ENCODE results near the gene USP31. TPM values are rescaled to one million over a fixed set of nuclear protein-coding genes. Genes with fewer than 3 reads are reported as not detected.

Gene USP31
- total and polyA plus RNA-seq, 2 of the 13 experiments (the other 11 are each of a cell fraction or from before 2014, with no cell fraction given) = 22.5 to 23.3 TPM

DNA sequence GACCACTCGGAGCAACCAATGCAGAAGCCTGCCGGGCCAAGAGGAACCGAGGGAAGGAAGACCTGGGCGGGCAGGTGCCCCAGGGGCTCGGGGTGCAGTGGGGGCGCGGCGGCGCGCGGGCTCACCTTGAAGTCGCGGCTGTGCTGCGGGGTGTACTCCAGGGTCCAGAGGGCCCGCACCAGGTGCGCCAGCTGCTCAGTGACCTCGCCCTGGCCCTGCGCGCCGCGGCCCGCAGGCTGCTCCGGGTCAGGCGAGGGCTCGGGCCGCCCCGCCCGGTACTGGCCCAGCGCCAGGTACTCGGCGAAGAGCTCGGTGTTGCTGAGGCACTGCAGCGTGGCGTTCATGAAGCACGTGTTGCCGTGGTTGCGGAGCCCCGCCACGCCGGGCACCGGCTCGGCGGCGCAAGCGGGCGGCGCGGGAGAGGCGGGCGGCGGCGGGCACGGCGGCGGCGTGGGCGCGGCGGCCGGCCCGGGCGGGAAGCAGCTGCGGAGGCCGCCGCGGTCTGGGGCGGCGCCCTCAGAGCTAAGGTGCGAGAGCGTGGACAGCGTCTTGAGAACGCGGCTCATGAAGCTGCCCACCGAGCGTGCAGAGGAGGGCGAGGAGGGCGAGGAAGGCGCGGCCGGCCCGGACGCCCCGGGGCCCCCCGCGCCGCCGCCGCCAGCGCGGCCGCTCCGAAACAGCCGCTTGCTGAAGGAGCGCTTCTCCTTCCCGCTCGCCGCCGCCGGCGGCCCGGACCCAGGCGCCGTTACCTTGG, 562 bp downstream of the USP31 start (continued):
- TF ChIP-seq YEATS2 (CRISPR knock-in tag; IDR thresholded peaks at IDR 0.05; ENCODE audit: borderline replicate concordance) (no peak; the same call in 1 of the 2 replicates), ZNF776 (CRISPR knock-in tag; IDR thresholded peaks at IDR 0.05) (no peak), HOXD1 (CRISPR knock-in tag; IDR thresholded peaks at IDR 0.05) (peak; percentile 48; the same call in 1 of the 2 replicates), DNMT3B (CRISPR knock-in tag; conservative IDR thresholded peaks at IDR 0.05) (no peak), PRMT3 (CRISPR knock-in tag; IDR thresholded peaks at IDR 0.05; ENCODE audit: borderline replicate concordance, low read depth) (peak; percentile 78; the same call in 1 of the 2 replicates), ZSCAN29 (CRISPR knock-in tag; conservative IDR thresholded peaks at IDR 0.05) (0 out of 2 replicates have a peak, but pooled peaks have one; percentile 45), ZFP36 (IDR thresholded peaks at IDR 0.05; ENCODE audit: borderline replicate concordance, low read depth, low read length, partially characterized antibody) (no peak), ZKSCAN8 (CRISPR knock-in tag; IDR thresholded peaks at IDR 0.05; ENCODE audit: borderline replicate concordance) (peak; percentile 34; the same call in 1 of the 2 replicates), RCOR2 (CRISPR knock-in tag; IDR thresholded peaks at IDR 0.05) (0 out of 2 replicates have a peak, but pooled peaks have one; percentile 3), USF2 (IDR thresholded peaks at IDR 0.05; ENCODE audit: low read depth, low read length) (no peak), USF2 (CRISPR knock-in tag; IDR thresholded peaks at IDR 0.05; ENCODE audit: borderline replicate concordance) (no peak), ZKSCAN1 (IDR thresholded peaks at IDR 0.05; ENCODE audit: low read length) (no peak), ATF6 (CRISPR knock-in tag; conservative IDR thresholded peaks at IDR 0.05) (0 out of 2 replicates have a peak, but pooled peaks have one; percentile 29), MAFF (IDR thresholded peaks at IDR 0.05; ENCODE audit: low read depth, low read length) (no peak), HOXA3 (CRISPR knock-in tag; IDR thresholded peaks at IDR 0.05) (peak; percentile 82), PHF21A (CRISPR knock-in tag; IDR thresholded peaks at IDR 0.05) (peak; percentile 62; the same call in 1 of the 2 replicates), EHMT2 (IDR thresholded peaks at IDR 0.05; ENCODE audit: borderline replicate concordance, low read depth, low read length) (no peak), NFRKB (IDR thresholded peaks at IDR 0.05) (no peak), ZNF879 (CRISPR knock-in tag; IDR thresholded peaks at IDR 0.05) (peak; percentile 89; the same call in 1 of the 2 replicates), KAT2B (IDR thresholded peaks at IDR 0.05; ENCODE audit: borderline replicate concordance, low read depth, low read length) (no peak), U2AF2 (IDR thresholded peaks at IDR 0.05; ENCODE audit: low read depth, low read length) (no peak), MYNN (CRISPR knock-in tag; IDR thresholded peaks at IDR 0.05; ENCODE audit: low read depth) (no peak; the same call in 1 of the 2 replicates), WIZ (CRISPR knock-in tag; IDR thresholded peaks at IDR 0.05) (peak; percentile 63; the same call in 1 of the 2 replicates), RBM22 (optimal IDR thresholded peaks at IDR 0.05; ENCODE audit: low read length) (no peak), SIN3B (IDR thresholded peaks at IDR 0.05; ENCODE audit: low read length) (no peak)
- TF ChIP-seq, protein P1, sequence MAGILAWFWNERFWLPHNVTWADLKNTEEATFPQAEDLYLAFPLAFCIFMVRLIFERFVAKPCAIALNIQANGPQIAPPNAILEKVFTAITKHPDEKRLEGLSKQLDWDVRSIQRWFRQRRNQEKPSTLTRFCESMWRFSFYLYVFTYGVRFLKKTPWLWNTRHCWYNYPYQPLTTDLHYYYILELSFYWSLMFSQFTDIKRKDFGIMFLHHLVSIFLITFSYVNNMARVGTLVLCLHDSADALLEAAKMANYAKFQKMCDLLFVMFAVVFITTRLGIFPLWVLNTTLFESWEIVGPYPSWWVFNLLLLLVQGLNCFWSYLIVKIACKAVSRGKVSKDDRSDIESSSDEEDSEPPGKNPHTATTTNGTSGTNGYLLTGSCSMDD (CRISPR knock-in tag; IDR thresholded peaks at IDR 0.05) = no peak

Measured in HepG2 (cell line).